ENCODE data around the gene TMEM250. TPM values are rescaled to one million over a fixed set of nuclear protein-coding genes. Genes with fewer than 3 reads are reported as not detected.

The TMEM250 gene
- total and polyA plus RNA-seq, 2 of the 4 experiments (the other 2 are of a cell fraction) = 14.0 to 17.5 TPM

GRCh38 chr9:136088939-136089696 lies 29.6 kb downstream of the TMEM250 start:
- WGBS, 2 experiments (ENCODE audit: extremely low coverage in 2 of 2, insufficient read length in 1 of 2) = 69% methylated on average over 4 of the region's 22 CpGs; no CpG with 5 or more reads in 1 of the 2 experiments
- no peak for ATAC-seq (ENCODE audit: low read depth)
- no peak for DNase-seq
- no peak overlapping the region for H3K4me2 ChIP-seq (ENCODE audit: low read depth, low read length)
- no peak overlapping the region for H2BK20ac ChIP-seq (ENCODE audit: low read depth, low read length)
- no peak overlapping the region for H2AK9ac ChIP-seq (replicated peaks; ENCODE audit: low read depth, low read length, poor library complexity)
- no peak overlapping the region for H3K56ac ChIP-seq (ENCODE audit: extremely low read depth, insufficient read depth, low read length)
- H3K9ac ChIP-seq (ENCODE audit: low read depth, low read length) = no peak overlapping the region
- no peak overlapping the region for H3K27ac ChIP-seq (ENCODE audit: insufficient read depth, low read length)
- intact Hi-C loops (cut with micrococcal nuclease) (loop anchor here (1.0 kb wide), 1 partner anchor 34 kb away; no protein-coding TSS in a partner anchor), in situ Hi-C loops (cut with MboI; ENCODE audit: low sequenced_read_pairs) (no loop called here), dilution Hi-C loops (cut with HindIII; ENCODE audit: low sequenced_read_pairs, unreplicated experiment) (no loop called here)
- no peak overlapping the region for H3K4ac ChIP-seq (ENCODE audit: low read depth, low read length)
- BruUV-seq (replicated peaks) = no TSS peak
- ChIA-PET POLR2A (ENCODE audit: unreplicated experiment) (interaction anchor here (0.6 kb wide), 1 partner anchor 35 kb away, joined by 3 read pairs; no protein-coding TSS in a partner anchor), CTCF (interaction anchor here (0.6 to 1.9 kb wide), 6 partner anchors 17 to 609 kb away, joined by 3 to 6 read pairs (median 4); partner anchors contain the start of gene UBAC1)
- H3K18ac ChIP-seq (ENCODE audit: low read depth, low read length) = no peak overlapping the region
- no peak overlapping the region for H2AK5ac ChIP-seq (ENCODE audit: low read depth, low read length)
- no peak overlapping the region for H3K4me3 ChIP-seq (ENCODE audit: insufficient read depth, low read depth, low read length)
- no peaks in the 10 kb centered on the region for H3K27me3 ChIP-seq (ENCODE audit: control insufficient read depth, insufficient read depth, low read length)
- H2BK15ac ChIP-seq (ENCODE audit: low read depth, low read length) = no peak overlapping the region
- no peak overlapping the region for H2AFZ ChIP-seq (replicated peaks; ENCODE audit: low read length, poor library complexity)
- H3K79me1 ChIP-seq (ENCODE audit: low read depth in 1 of 2, low read length in 2 of 2) = peaks cover 3 to 70% of the 10 kb centered on the region in 2 experiments; a peak in 3 of 4 replicates
- peaks cover 5% of the 10 kb centered on the region for H3K9me1 ChIP-seq (ENCODE audit: insufficient read depth, low read length)
- H3K23ac ChIP-seq (ENCODE audit: low read depth, low read length) = no peak overlapping the region
- H3K4me1 ChIP-seq (ENCODE audit: control insufficient read depth, insufficient read depth, low read length) = peaks cover 18% of the 10 kb centered on the region
- H4K5ac ChIP-seq (ENCODE audit: low read depth, low read length) = no peak overlapping the region
- no peaks in the 10 kb centered on the region for H3K9me3 ChIP-seq (ENCODE audit: control insufficient read depth, insufficient read depth, low read length)
- H4K91ac ChIP-seq (ENCODE audit: insufficient read depth, low read depth, low read length) = no peak overlapping the region
- H4K20me1 ChIP-seq (ENCODE audit: insufficient read depth, low read length) = peaks cover 91% of the 10 kb centered on the region
- H3K14ac ChIP-seq (replicated peaks; ENCODE audit: low read depth, low read length) = no peak overlapping the region
- H2BK5ac ChIP-seq (ENCODE audit: low read depth, low read length, poor library complexity, severe bottlenecking) = no peak overlapping the region
- no peak overlapping the region for H2BK120ac ChIP-seq (ENCODE audit: low read depth, low read length)
- H4K8ac ChIP-seq (ENCODE audit: low read depth in 2 of 2, low read length in 2 of 2) = no peak overlapping the region
- H3K36me3 ChIP-seq (ENCODE audit: control insufficient read depth, insufficient read depth, low read length) = peaks cover 8% of the 10 kb centered on the region; the same call in 1 of the 2 replicates
- TF ChIP-seq RCOR1 (IDR thresholded peaks at IDR 0.05; ENCODE audit: insufficient replicate concordance, low read length) (no peak), SMC3 (IDR thresholded peaks at IDR 0.05; ENCODE audit: low read depth, low read length) (no peak), RAD21 (IDR thresholded peaks at IDR 0.05; ENCODE audit: low read length) (no peak), CEBPB (IDR thresholded peaks at IDR 0.05; ENCODE audit: low read depth, low read length) (no peak), ELK1 (IDR thresholded peaks at IDR 0.05; ENCODE audit: borderline replicate concordance, low read depth, low read length) (no peak), FOS (IDR thresholded peaks at IDR 0.05; ENCODE audit: low read depth, low read length) (no peak)

Measured in IMR-90 (cell line).